ENCODE results near the gene CENPB. TPM values are rescaled to one million over a fixed set of nuclear protein-coding genes. Genes with fewer than 3 reads are reported as not detected.
"Not testable (repeated sequence)": the region's sequence is repeated elsewhere in the genome, so short reads cannot be mapped to it uniquely, and the experiment has no call there.

Gene CENPB
- total RNA-seq, 1 donor from 2014 or later = 86.0 TPM

DNA sequence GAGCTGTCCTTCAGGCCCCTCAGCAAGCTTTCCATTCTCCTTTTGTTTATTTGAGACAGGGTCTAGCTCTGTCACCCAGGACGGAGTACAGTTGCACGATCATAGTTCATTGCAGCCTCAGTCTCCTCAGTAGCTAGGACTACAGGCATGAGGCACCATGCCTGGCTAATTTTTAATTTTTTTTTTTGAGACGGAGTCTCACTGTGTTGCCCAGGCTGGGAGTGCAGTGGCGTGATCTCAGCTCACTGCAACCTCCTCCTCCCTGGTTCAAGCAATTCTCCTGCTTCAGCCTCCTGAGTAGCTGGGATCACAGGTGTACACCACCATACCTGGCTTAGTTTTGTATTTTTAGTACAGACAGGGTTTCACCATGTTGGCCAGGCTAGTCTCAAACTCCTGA, 2.7 kb upstream of the CENPB start:
- DNase-seq (ENCODE audit: low read depth) = not testable (repeated sequence)

DNA sequence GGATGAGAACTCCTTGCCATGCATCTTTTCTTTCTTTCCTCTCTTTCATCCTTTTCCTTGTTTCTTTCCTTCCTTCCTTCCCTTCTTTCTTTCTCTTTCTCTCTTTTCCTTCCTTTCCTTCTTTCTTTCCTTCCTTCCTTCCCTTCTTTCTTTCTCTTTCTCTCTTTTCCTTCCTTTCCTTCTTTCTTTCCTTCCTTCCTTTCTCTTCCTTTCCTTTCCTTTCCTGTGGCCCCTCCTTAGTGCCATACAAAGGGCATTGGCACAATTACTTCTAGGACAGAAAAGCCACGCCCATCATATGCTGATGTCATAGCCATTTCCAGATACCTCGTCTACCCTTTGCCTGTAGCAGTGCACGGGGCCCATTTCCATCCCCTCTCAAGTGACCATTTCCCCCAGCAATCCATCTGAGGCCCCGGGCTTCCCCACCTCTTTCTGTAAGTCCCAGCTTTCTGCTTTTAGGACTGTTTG, 2.2 kb upstream of the CENPB start:
- DNase-seq (ENCODE audit: low read depth) = no peak

DNA sequence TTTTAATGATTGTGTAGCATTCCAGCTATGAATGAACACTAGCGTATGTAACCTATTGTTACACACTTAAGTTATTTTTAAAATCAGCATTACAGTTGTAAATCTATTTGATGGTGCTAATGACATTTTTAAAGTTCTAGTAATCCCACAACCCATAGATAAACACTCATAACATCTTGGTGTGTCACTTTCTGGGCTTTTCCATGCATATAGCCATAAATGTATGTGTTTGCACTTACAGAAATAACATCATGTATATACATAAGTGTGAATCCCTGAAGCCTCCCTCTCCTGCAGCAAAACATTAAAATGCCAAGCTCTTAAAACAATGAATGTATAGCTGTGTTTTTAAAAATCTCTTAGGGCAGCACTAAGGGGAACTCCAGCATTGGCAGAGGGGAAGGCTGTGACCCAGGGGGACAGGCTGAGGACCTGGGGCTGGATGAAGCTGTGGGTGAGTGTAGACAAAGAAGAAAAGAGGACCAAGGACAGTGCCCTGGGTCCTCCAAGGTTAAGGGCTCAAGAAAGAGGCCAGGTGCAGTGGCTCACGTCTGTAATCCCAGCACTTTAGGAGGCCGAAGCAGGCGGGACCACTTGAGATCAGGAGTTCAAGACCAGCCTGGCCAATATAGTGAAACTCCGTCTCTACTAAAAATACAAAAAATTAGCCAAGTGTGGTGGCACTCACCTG, 929 bp upstream of the CENPB start:
- no peak for DNase-seq (ENCODE audit: low read depth)

DNA sequence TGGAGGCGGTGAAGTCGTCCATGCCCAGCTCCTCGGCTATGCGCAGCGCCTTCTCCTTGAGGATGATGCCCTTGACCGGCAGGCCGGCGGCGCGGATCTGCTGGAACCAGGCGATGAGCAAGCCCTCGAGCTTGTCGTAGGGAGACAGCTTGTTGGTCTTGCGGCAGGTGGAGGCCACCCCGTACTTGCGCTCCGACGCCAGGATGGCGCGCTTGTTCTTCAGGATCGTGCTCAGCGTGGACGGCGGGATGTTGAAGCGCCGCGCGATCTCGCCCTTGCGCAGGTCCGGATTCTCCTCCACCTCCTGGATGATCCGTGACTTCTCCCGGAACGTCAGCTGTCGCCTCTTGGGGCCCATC, 435 bp downstream of the CENPB start:
- DNase-seq (ENCODE audit: low read depth) = peak; percentile 69

DNA sequence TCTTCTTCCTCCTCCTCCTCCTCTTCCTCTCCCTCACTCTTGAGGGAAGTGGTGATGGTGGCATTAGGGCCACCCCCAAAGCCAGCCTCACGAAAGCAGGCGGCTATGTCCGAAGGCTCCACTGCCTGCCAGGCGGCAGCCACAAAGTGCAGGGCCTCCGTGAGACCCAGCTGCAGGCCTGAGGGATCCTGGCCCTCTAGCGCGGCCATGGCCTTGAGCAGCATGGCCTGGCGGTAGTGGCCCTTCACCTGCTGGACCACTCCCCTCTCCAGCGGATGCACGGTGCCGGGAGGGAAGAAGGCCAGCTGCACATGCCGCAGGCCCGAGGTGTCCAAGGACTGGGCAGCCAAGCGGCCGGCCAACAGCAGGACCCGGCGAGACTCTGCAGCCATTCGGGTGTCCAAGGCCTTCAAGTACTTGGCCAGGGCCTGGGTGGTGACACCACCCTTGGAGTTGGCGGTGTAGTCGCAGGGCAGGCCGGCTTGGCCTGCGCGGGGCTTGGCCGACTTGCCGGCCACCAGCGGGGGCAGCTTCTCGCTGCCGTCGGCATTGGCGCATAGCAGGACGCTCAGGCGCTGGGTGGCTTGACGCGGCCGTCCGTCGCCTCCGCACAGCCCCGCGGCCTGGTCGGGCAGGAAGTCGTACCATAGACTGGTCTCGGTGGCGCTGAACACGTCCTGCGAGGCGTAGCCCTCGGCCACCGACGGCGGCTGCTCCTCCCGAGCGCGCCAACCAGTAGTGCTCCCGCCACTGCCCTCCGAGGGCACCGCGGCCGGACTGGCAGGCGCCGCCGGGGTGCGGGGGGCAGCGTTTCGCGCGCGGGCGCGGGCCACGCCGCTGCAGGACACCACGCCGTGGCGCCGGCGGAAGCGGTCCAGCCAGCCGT, 1.1 kb downstream of the CENPB start:
- DNase-seq (ENCODE audit: low read depth) = no peak

DNA sequence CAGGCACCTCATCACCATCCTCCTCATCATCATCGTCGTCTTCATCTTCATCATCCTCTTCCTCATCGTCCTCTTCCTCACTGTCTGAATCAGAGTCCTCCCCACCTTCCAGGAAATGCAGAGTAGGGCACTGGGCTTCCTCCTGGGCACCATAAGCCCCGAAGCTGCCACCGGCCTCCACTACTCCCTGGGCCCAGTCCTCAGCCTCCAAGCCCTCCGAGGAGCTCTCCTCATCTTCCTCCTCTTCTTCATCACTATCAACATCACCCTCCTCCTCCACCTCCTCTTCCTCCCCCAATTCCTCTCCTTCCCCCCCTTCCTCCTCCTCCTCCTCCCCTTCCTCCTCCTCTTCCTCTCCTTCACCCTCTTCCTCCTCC, 1.7 kb downstream of the CENPB start:
- DNase-seq (ENCODE audit: low read depth) = no peak

DNA sequence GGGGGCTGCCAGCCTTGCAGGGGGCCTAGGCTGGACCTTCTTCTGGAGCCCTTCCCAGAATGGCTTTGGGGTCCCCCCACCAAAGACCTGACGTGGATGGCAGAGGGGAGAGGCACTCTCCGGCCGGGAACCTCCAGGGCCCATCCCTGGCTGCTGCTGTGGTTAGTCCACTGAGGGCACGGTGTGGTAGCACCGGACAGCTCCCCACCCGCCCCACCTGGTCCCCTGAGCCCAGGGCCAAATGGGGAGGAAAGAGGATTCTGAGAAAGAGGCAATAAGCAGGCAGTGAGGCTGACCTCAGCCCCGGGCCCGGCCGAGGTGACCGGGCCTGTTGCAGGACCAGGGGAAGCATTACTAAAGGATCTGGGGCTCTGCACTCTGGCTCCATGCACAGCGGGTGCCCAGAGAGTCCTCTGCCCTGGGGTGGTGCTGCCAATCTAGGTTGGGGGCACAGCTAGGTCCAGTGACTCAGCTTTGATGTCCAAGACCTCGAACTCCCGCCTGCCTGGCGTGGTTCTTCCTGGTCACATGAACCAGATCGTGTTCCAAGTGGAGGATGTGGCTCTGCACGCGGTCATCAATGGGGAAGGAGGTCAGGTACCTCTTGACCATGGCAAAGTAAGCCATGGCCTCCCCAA, 2.2 kb downstream of the CENPB start:
- no peak for DNase-seq (ENCODE audit: low read depth)

DNA sequence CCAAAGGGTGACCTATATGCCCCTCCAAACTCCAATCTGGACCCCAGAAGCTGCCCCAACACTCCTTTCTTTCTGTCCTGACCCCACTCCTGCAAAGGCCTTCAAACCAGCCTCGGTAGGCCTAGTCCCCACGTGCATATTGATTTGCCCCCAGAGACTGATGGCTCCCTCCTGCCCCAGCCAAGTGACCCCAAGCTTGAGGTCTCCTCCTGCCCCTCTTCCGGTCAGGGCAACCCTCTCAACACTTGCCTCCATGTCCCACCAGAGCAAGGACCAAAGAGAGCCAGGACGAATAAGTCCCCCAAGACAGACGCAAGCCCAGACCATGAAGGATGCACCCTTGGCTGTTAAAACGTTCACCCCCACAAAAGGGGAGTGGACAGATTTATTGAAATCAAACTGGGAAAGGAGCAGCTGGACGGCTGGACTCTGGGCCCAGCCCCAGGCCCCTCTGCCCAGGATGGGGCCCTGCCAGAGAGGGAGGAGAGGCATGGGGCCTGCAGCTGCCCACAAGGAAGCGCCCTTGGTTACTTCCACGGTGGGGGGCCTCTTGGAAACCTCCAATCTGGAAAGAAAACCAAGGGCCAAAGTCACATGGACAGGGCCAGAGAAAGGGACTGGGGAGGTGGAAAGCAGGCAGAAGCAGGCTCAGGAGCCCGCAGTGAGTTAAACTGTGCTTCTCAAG, 2.9 kb downstream of the CENPB start:
- no peak for DNase-seq (ENCODE audit: low read depth)

DNA sequence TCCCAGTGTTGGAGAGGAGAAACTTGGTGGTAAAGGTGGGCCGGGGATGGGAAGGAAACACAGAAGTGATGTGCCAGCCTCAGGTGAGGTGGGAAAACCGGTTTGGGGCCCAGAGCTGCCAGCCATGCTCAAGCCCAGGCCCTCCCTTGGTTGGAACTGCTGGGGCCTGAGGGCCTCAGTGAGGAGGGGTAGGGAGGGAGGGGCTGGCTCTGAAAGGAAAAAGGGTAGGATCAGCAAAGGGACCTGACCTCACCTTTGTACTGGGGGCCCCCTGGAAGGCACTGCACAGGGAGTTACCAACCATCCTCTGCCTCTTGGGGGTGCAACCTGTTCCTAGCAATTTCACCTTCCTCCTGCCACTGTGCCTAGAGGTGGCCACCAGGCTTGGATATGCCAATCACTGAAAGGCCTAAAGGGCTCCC, 3.5 kb downstream of the CENPB start:
- no peak for DNase-seq (ENCODE audit: low read depth)

DNA sequence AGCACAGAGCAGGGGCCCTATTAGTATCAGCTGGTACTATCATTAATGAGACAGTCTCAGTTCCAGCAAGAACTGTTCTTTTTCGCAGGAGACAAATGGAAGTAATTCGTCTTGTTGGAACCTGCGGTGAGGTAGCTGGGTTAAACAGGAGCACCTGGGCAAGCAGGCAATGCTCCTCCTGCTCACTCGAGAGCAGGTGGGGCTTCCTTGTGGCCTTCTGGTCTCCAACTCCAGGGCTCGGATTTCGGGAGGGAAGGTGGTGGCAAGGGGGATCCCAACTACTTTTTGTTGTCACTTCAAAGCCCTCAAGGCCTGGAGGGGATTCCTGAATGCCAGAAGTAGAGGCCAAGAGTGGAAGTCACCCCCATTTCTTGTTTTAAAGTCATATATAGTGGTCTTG, 3.9 kb downstream of the CENPB start:
- no peak for DNase-seq (ENCODE audit: low read depth)

DNA sequence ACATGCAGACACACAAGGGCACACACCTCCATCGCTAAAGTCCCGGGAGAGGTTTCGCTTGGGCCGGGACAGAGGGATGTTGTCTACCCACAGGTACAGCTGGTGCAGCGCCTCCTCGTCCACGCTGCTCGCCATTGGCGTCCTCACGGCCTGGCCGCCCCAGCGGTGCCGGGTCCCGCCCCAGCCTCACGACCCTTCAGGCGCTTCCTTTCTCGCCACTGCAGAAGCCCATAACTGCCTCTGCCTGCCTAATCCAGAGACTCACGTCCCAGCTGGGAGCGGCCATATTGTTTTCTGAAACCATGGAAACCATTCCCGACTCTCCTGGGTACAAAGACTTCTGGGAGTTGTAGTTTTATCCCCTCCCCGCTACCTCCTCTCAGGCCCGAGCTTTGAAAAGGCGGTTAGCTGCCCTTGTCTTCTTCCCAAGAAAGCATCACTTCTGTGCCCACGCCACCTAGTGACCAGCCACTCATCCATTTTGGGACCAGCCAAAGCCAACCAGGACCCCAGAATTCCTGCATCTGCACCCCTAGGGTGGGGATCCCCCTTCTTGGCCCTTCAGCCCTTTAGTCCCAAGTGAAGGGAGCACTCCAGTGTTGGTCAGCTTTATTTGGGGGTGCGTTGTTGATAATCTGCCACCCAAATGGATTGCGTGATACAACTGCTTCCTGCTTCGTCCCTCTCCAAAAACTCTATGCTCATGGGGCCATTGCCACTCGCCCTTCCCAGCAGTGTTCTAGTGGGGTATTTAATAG, 5.2 kb downstream of the CENPB start, which contains the start of gene SPEF1:
SPEF1 (minus strand) TSS at position 296 of the 758 bp plus-strand sequence; CDS start at position 135, 161 bp downstream.
- peak; percentile 96 for DNase-seq (ENCODE audit: low read depth)

DNA sequence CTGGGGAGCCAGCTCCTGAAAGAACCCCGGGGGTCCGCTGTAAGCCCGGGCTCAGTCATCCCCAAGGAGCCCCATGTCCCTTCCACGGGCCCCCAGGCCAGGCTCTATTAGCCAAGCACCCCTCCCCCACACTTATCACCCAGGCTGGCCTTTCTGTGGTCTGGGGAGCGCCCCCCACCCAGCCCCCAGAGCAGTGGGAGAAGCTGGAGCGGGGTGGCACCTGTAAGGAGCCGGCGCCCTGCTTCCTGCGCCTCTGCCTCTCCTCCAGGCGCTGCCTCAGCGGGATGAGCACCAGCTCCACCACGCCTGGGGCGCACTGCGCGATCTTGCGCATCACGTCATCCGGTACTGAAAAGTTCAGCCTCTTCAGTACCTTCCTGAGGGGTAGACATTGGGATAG, 7.6 kb downstream of the CENPB start:
- no peak for DNase-seq (ENCODE audit: low read depth)

DNA sequence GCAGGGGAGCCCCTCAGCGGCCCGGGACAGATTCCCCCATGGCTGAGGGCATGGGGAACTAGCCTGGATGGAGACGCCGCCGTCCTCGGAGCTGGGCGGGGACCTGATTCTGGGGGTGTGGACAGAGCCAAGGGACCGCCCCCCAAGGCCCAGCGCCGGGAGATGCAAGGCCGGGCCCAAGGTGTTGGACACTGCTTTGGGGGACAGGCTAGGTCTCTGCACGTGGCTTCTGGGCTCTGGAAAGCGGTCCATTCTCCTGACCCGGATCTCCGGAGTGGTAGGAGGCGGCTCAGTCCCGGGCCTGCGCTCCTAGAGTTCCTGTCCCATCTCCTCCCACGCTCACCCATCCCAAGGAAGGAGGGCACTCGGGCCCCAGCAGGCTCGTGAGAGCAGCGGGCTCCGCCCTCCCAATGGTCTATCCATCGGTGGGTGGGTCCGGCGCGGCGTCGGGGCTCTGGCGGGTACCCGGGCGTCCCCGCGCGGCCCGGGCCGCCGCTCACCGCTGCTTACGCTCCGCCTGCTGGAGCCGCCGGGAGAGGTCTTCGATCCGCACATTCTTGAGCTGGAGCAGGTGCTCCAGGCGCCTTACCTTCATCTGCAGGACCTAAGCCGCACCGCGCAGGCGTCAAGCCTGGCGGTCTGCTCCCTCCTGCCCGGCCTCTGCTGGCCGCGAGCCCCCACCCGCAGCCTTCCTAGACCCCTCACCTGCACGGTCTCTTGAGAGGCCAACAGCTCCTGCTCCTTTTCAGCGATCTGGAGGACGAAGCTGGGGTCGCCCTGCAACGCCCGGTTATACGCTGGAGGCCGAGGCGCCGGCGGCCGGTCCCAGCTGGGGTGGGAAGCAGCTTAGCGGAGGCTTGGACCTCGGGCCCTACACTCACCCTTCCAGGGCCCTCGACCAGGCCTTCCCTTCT, 8.6 kb downstream of the CENPB start:
- DNase-seq (ENCODE audit: low read depth) = peak; percentile 33

DNA sequence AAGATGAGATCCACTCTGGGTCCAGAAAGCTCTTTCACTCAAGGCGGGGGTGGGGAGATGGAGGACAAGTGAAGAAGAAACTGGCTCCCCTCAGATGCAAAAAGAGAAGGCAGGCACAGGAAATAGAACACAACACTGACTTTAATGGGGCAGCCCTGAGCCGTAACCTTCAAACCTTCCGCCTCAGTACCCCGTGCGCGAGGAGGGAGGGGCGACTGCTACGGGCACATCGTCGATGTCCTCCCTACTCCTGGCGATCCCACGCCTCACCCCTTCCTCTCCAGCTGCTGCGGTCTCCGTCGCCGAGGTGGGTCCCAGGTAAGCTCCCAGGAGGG, 9.2 kb downstream of the CENPB start:
- DNase-seq (ENCODE audit: low read depth) = no peak

DNA sequence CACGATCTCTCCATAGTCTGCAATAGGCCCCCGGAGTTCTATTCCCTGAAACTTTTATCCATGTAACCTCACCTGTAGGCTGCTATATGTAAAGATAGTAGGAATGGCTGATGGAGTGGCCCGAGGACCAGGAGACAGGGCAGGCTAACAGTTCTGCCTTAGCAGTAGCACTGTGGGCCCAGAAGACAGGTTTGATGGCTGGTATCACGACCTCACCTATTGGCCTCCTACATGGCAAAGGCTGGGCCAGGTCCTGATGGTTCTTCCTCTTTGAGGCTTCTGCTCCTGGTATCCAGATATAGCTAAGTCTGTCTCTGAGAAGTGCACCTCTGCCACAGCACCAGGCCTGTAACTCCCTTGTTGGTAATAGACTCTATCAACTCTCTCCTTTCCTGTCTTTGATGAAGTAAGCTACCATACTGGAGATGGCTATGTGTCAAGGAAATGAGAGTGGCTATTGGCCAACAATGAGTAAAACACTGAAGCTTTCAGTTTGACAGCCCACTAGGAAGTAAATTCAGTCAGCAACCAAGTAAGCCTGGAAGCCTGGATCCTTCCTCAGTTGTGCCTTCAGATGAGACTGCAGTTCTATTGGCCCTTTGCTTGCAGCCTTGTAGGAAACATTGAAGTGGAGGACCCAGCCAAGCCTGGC, 11.0 kb downstream of the CENPB start:
- no peak for DNase-seq (ENCODE audit: low read depth)

DNA sequence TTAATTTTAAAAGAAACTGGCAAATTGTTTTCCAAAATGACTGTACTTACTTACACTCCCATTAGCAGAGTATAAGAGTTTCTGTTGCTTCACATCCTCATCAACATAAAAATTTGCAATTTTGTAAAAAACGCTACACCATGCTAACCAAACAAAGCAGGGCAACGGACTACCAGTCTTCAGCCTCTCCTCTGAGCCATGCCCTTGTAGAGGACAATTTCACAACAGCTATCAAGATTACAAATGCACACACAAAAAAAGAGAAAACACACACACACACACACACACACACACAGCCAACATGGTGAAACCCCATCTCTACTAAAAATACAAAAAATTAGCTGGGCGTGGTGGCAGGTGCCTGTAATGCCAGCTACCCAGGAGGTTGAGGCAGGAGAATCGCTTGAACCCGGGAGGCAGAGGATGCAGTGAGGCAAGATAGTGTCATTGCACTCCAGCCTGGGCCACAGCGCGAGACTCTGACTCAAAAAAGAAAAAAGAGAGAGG, 14.9 kb downstream of the CENPB start:
- DNase-seq (ENCODE audit: low read depth) = no peak

DNA sequence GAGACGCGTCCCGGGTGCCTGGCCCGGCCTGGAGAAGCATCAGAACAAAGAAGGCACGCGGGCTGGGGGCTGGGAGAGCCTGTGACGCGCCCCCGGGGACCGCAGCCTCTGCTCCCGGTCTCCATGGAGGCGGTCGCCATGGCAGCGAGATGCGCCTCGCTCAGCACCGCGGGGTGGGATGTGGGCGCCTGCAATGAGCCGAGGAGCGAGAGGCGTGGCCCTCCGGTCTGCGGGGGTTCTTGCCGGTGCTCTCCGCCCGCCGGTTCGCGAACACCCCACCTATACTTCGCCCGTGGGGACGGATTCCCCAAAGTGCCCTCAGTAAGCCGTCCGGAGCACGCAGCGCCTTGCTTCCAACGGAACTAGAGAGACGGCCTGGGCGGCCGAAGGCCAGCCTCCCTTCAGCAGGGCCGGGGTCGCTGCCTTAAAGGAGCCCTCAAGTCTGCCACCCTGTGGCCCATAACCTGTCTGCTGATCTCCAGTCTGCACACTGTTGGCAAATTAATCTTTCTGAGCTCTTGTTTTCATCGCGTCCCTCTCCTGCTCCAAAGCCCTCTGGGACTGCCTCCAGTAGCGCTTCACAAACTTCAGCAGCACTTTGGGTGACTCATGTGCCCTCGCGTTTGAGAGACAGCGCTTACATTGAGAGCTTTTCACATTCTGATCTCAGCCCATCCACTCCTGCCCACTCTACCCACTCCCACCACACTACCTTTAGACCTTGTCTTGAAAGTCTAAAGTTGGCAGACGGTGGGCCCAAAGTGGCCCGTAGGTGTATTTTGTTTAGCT, 18.0 kb downstream of the CENPB start:
- DNase-seq (ENCODE audit: low read depth) = peak; percentile 75
